SK-N-SH treated with all-trans-retinoic acid at 6 μM for 48 hours (cell line): ENCODE data around the gene PTCHD1.

Source experiments
- ATAC-seq: fragments of 200-7000 bp; cut with Tn5 transposase; 3 replicates; pipeline ENCODE4 v1.9.1; 2020; ENCODE audit warnings: mild to moderate bottlenecking, moderate library complexity
- ARNTL ChIP-seq: fragments of 450-650 bp; formaldehyde crosslinking; IDR thresholded peaks from 2 replicates; pipeline ENCODE4 v1.5.0; 2020; ENCODE audit warnings: low read depth, mild to moderate bottlenecking, moderate library complexity, borderline replicate concordance
- BACH2 ChIP-seq: fragments of 250-450 bp; sonication (Bioruptor Pico); IDR thresholded peaks from 2 replicates; pipeline ENCODE4 v1.9.0; 2021; ENCODE audit warnings: mild to moderate bottlenecking, borderline replicate concordance
- CSDC2 ChIP-seq: fragments of 250-450 bp; sonication (Bioruptor Pico); IDR thresholded peaks from 2 replicates; pipeline ENCODE4 v1.5.0; 2020; ENCODE audit warnings: mild to moderate bottlenecking, moderate library complexity
- ISL1 ChIP-seq: fragments of 250-450 bp; sonication (Bioruptor Pico); IDR thresholded peaks from 2 replicates; pipeline ENCODE4 v2.1.2; 2022; ENCODE audit warnings: mild to moderate bottlenecking, moderate library complexity
- OSR1 ChIP-seq: fragments of 250-450 bp; sonication (Bioruptor Pico); IDR thresholded peaks from 2 replicates; pipeline ENCODE4 v1.8.0; 2022; ENCODE audit warnings: moderate library complexity, mild to moderate bottlenecking, inconsistent platforms
- RARB ChIP-seq: fragments of 250-450 bp; sonication (Bioruptor Pico); IDR thresholded peaks from 2 replicates; pipeline ENCODE4 v1.8.0; 2021; ENCODE audit warnings: mild to moderate bottlenecking, moderate library complexity
- SNAI2 ChIP-seq: fragments of 250-450 bp; sonication (Bioruptor Pico); IDR thresholded peaks from 2 replicates; pipeline ENCODE4 v1.5.0; 2020; ENCODE audit warnings: mild to moderate bottlenecking, moderate library complexity
- TCF4 ChIP-seq: fragments of 250-450 bp; sonication (Bioruptor Pico); IDR thresholded peaks from 2 replicates; pipeline ENCODE4 v1.8.0; 2021; ENCODE audit warnings: mild to moderate bottlenecking, moderate library complexity, borderline replicate concordance
- TOX ChIP-seq: fragments of 250-450 bp; sonication (Bioruptor Pico); IDR thresholded peaks from 2 replicates; pipeline ENCODE4 v1.8.0; 2021; ENCODE audit warnings: mild to moderate bottlenecking, moderate library complexity, borderline replicate concordance
- ZNF70 ChIP-seq: fragments of 450-650 bp; formaldehyde crosslinking; IDR thresholded peaks from 2 replicates; pipeline ENCODE4 v1.5.0; 2020; ENCODE audit warnings: mild to moderate bottlenecking, moderate library complexity
- TF ChIP-seq, protein P1 (sequence below): fragments of 250-450 bp; sonication (Bioruptor Pico); IDR thresholded peaks from 2 replicates; pipeline ENCODE4 v1.5.0; 2020; ENCODE audit warnings: mild to moderate bottlenecking, moderate library complexity
- TF ChIP-seq, protein P2 (sequence below): fragments of 250-450 bp; sonication (Bioruptor Pico); IDR thresholded peaks from 2 replicates; pipeline ENCODE4 v1.5.1; 2021; ENCODE audit warnings: mild to moderate bottlenecking, moderate library complexity
- TF ChIP-seq, protein P3 (sequence below): fragments of 250-450 bp; sonication (Bioruptor Pico); IDR thresholded peaks from 2 replicates; pipeline ENCODE4 v1.8.0; 2021; ENCODE audit warnings: low read depth, mild to moderate bottlenecking, moderate library complexity, borderline replicate concordance

The PTCHD1 gene

GRCh38 chrX:23403849-23404248, 69.2 kb downstream of the PTCHD1 start (continued):
- TF ChIP-seq, protein P1, sequence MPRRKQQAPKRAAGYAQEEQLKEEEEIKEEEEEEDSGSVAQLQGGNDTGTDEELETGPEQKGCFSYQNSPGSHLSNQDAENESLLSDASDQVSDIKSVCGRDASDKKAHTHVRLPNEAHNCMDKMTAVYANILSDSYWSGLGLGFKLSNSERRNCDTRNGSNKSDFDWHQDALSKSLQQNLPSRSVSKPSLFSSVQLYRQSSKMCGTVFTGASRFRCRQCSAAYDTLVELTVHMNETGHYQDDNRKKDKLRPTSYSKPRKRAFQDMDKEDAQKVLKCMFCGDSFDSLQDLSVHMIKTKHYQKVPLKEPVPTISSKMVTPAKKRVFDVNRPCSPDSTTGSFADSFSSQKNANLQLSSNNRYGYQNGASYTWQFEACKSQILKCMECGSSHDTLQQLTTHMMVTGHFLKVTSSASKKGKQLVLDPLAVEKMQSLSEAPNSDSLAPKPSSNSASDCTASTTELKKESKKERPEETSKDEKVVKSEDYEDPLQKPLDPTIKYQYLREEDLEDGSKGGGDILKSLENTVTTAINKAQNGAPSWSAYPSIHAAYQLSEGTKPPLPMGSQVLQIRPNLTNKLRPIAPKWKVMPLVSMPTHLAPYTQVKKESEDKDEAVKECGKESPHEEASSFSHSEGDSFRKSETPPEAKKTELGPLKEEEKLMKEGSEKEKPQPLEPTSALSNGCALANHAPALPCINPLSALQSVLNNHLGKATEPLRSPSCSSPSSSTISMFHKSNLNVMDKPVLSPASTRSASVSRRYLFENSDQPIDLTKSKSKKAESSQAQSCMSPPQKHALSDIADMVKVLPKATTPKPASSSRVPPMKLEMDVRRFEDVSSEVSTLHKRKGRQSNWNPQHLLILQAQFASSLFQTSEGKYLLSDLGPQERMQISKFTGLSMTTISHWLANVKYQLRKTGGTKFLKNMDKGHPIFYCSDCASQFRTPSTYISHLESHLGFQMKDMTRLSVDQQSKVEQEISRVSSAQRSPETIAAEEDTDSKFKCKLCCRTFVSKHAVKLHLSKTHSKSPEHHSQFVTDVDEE, result no peak
- TF ChIP-seq, protein P2, sequence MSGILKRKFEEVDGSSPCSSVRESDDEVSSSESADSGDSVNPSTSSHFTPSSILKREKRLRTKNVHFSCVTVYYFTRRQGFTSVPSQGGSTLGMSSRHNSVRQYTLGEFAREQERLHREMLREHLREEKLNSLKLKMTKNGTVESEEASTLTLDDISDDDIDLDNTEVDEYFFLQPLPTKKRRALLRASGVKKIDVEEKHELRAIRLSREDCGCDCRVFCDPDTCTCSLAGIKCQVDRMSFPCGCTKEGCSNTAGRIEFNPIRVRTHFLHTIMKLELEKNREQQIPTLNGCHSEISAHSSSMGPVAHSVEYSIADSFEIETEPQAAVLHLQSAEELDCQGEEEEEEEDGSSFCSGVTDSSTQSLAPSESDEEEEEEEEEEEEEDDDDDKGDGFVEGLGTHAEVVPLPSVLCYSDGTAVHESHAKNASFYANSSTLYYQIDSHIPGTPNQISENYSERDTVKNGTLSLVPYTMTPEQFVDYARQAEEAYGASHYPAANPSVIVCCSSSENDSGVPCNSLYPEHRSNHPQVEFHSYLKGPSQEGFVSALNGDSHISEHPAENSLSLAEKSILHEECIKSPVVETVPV (CRISPR knock-in tag), result no peak
- TF ChIP-seq ARNTL (CRISPR knock-in tag) (no peak), RARB (no peak)

DNA sequence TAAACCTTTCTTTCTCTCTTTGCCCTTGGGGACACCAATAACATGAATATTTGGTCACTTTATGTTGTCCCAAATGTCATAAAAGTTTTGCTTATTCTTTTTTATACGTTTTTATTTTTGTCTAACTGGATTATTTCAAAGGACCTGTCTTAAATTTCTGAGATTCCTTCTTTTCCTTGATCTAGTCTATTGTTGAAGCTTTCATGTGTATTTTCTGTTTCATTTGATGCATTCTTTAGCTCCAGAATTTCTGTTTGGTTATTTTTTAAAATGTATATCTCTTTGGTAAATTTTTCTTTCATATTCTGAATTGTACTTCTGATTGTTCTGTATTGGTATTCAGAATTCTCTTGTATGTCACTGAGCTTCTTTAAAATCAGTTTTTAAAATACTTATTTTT, 88.3 kb downstream of the PTCHD1 start:
- ATAC-seq, result no peak

GRCh38 chrX:23434356-23434884, 99.8 kb downstream of the PTCHD1 start:
- ATAC-seq, result no peak
- TF ChIP-seq, protein P1, result no peak
- TF ChIP-seq TOX (CRISPR knock-in tag) (no peak), ZNF70 (CRISPR knock-in tag) (no peak), BACH2 (CRISPR knock-in tag) (no peak)
- TF ChIP-seq, protein P3, sequence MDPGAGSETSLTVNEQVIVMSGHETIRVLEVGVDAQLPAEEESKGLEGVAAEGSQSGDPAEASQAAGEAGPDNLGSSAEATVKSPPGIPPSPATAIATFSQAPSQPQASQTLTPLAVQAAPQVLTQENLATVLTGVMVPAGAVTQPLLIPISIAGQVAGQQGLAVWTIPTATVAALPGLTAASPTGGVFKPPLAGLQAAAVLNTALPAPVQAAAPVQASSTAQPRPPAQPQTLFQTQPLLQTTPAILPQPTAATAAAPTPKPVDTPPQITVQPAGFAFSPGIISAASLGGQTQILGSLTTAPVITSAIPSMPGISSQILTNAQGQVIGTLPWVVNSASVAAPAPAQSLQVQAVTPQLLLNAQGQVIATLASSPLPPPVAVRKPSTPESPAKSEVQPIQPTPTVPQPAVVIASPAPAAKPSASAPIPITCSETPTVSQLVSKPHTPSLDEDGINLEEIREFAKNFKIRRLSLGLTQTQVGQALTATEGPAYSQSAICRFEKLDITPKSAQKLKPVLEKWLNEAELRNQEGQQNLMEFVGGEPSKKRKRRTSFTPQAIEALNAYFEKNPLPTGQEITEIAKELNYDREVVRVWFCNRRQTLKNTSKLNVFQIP (CRISPR knock-in tag), result no peak

More for the DNA sequence above, 88.3 kb downstream of the PTCHD1 start:
- TF ChIP-seq BACH2 (CRISPR knock-in tag), result no peak
- no peak for TF ChIP-seq TCF4 (CRISPR knock-in tag)
- TF ChIP-seq, protein P1, result no peak
- TF ChIP-seq, protein P2 (CRISPR knock-in tag), result no peak
- no peak for TF ChIP-seq ISL1 (CRISPR knock-in tag)
- no peak for TF ChIP-seq OSR1 (CRISPR knock-in tag)
- TF ChIP-seq CSDC2 (CRISPR knock-in tag), result no peak
- TF ChIP-seq SNAI2 (CRISPR knock-in tag), result no peak
- TF ChIP-seq, protein P3 (CRISPR knock-in tag), result no peak
- TF ChIP-seq, all 23 proteins: peak for 0
